Fibroblast of skin of right quadriceps (primary cell): ENCODE data around the gene REXO1.
A peak's percentile ranks its signal among the peaks of the same experiment; 100 is the strongest.
"Not testable (repeated sequence)": the region's sequence is repeated elsewhere in the genome, so short reads cannot be mapped to it uniquely, and the experiment has no call there.

ENCODE experiments used
- DNase-seq: peaks from one replicate; pipeline ENCODE4 v3.0.0-alpha.2; 2013

REXO1 gene

DNA sequence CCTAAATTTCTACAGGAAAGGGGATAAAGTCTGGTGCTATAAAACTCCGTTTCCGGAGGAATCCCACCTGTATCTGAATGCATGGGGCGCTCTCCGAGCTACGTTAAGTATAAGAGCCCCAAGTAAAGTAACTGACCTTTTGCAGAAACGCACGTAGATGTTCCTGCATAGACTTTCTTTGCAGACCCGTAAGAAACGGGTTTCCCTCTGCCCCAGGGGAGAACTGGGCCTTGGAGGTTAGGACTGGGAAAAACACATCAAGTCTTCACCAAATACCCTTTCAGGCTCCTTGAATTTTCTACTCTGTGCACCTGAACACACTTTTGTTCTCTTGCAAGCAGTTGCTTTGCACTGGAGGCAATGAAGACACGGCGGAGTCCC lies 27.0 kb upstream of the REXO1 start:
- DNase-seq: not testable (repeated sequence)

DNA sequence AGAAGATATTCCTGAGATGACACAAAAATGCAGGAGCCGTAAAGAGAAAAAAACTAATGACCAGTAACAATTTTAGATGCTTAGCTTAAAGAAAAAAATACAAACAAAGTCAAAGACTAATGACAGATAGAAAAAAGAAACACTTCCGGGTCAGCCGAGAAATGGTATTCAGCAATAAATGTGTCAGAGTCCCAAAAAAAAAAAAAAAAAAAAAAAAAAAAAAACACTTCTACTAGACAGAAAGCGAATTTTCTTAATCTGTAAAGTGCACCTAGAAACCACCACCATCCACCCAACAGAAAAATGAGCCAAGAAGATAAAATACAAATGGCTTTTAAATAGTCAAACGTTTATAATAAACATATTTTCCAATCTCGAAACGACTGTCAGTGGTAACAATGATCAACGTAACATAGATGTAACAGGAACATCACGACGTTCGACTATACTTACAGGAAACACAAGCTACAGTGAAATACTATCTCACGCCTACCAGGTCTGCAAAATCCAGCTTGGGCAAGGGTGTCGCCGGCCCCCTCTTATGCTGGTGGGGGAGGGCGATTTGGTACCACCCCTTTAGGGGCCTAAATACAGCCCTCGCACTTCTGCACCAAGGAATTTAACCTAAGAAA lies 26.4 kb upstream of the REXO1 start:
- no peak for DNase-seq

DNA sequence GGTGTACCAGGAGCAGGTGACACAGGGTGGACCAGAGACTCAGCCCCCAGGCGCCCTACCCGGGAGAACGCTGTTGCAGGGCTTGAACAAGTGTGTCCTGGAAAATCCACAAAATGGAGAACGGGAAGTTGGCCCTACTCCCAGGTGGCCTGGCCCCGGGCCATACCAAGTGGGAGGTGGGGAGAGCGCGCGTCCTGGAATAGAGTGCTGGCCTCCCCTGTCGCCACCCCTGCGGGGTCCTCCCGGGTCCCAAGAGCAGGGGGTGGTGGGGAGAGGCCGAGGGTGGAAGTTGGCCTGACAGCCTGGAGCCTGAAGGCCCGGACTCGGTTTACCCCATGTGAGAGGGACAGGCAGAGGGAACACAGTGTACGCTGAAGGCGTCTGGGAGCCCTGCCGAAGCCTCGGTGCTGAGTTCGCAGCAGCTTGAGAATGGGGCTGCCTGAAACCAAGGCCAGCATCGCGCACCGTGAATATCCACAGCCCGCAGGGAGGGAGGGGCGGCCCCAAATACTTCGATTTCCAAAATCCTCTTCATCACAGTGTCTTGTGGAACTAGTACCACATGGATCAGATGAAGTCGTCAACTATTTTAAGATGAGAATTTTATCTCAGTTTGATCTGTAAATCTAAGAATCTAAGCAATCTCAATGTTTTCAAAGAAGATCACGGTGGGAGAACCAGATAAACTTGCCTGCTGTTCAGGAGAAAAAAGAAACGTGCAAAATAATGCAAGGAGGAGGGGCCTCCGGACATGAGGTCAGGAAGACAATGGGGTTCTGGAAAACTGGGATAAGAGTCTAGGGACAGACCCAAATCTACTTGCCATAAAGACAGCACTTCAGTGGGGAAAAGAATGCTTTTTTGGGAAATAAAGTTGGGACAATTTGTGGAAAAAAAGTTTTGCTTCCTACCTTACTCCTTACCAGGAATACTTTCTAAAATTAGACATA lies 25.5 kb upstream of the REXO1 start:
- DNase-seq: no peak

DNA sequence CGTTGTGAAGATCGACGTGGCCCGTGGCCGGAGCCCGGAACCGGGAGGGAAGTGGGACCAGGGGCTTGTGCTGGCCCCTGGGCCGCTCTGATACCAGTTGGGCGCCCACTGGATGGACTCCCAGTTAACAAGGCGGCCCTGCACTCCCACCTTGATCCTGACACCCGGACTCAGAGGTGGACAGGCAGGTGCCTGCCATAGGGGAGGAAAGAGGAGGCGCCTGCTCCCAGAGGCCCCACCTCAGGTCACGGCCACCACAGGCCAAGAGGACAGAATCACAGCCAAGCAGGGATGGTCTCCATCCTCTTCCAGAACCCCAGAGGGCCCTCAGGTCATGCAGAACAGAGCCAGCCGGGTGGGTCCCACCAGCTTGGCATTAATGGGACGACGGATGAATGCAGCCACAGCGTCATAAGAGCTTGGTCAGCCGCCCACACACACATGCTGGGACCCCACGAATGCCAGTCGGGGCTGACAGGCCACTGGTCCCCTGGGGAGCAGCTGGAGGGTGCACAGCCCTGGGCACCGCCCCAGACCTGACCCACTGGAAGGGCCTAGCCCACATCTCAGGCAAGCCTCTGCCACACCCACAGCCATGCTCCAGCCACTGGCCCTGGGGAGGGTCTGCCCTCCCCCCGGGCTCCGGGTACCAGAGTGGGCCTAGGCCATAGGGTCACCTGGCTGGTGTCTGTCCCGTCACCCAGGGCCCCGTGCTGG lies 24.7 kb upstream of the REXO1 start:
- DNase-seq: no peak

DNA sequence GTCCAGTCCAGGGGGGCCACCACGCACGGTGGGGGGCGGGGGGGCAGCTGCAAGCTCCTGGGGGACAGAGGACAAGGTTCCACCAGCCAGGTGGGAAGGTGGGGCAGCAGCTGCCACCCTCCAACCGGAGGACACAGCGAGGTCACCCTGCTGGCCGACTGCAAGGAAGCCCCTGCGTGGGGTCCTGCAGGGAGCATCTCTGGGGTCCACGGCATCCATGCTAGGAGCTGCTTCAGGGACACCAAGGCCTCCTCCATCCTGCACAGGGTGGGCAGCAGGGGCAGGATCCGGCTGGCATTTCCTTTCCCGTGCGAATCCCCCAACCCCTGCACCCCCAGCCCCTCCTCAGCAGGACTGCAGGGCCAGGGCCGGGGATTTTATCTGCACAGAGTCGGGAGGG lies 23.3 kb upstream of the REXO1 start:
- DNase-seq: no peak

DNA sequence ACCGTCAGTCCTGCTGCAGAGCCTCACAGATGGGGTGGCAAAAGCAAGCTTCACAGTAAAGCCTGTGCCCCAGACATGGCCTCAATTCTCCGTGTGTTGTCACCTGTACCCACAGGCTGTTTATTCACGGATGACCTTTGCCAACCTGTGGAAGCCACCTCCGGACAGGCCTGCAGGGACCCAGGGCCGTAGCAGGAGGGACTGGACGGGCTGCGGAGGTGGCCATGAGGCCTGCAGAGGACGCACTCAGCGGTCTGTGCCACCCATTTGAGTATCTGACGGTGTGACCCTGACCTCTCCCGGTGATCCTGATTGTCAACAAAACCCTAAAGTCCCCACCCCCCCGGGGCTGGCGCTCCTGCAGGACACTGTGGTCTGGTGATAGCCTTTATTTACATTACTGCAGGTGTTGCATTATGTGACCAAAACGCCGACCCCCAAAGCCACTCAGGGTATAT lies 22.9 kb upstream of the REXO1 start:
- no peak for DNase-seq

DNA sequence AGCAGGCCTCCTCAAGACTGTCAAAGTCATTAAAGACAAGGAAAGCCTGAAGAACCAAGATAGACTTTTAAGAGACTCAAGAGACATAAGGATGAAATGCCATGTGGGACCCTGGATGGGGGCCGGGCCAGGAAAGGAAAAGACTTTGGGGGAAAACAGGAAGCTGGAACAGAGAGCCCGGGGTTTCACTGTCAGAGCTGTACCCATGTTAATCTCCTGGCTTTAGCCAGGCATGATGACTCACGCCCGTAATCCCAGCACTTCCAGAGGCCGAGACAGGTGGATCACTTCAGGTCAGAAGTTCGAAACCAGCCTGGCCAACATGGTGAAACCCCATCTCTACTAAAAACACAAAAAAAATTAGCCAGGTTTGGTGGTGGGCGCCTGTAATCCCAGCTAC lies 20.7 kb upstream of the REXO1 start:
- no peak for DNase-seq

DNA sequence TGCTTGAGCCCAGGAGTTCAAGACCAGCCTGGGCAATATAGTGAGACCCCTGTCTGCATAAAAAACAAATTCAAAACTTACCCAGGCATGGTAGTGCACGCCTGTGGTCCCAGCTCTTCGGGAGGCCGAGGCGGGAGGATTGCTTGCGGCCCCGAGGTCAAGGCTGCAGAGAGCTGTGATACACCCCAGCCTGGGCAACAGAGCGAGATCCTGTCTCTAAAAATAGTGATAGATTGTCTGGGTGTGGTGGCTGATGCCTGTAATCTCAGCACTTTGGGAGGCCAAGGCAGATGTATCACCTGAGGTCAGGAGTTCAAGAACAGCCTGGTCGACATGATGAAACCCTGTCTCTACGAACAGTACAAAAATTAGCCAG lies 19.1 kb upstream of the REXO1 start:
- DNase-seq: no peak

DNA sequence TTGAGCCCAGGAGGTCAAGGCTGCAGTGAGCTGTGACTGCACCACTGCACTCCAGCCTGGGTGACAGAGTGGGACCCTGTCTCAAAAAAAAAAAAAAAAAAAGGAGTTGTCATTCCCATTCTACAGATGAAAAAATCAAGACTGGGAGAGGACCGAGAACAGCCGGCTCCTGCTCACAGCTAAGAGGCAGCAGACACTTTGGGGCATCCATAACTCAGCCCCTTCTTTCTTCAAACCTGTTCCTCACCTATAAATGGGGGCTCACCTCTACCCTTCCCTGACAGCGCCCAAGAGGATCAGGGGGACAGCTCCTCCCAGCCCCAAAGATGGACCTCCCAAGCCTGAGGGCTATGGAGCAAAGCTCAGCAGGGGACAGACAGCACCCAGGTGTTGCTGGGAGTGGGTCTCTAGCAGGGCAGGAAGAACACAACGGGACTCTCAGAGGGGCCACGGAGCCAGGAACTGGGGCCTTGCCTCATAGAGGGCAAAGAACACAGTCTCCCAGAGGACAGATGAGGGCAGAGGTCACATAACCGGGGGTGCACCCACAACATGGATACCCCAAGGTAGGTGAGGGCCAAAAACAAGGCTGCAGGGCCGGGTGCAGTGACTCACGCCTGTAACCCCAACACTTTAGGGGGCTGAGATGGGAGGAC lies 18.5 kb upstream of the REXO1 start:
- DNase-seq: no peak

DNA sequence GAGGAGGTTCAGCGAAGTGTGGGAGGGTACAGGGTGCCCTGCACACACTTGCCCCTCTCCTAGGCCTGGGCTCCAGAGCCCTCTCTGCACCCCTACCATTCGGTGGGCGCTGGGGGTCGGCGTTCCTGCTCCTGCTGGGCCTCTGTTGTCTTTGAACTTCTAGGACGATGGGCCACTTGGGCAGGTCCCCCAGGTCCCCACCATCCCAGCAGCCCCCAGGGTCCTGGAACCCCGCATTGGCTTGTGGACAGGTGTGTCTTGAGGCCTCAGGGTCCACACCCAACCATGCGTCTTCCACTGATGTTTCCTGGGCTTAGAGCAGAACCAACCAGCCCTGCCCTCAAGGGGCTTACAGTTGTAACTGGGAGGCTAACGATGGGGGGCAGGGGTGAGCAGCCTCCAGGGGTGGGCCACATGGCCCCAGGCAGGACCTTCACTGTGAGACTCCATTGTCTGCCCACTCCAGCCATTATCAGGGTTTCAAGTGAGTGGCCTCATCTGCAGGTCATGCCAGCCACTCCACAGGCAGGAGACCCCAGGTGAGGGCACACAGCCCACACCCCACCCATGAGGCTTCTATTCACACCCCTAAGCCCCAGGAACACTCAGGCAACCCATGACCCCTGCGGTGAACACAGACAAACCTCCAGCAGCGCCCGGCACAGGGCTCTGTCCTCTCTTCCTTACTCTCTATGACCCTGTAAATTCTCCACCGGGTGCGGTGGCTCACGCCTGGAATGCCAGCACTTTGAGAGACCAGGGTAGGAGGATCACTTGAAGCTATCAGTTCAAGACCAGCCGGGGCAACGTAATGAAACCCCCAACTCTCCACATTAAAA lies 17.1 kb upstream of the REXO1 start:
- DNase-seq: no peak

DNA sequence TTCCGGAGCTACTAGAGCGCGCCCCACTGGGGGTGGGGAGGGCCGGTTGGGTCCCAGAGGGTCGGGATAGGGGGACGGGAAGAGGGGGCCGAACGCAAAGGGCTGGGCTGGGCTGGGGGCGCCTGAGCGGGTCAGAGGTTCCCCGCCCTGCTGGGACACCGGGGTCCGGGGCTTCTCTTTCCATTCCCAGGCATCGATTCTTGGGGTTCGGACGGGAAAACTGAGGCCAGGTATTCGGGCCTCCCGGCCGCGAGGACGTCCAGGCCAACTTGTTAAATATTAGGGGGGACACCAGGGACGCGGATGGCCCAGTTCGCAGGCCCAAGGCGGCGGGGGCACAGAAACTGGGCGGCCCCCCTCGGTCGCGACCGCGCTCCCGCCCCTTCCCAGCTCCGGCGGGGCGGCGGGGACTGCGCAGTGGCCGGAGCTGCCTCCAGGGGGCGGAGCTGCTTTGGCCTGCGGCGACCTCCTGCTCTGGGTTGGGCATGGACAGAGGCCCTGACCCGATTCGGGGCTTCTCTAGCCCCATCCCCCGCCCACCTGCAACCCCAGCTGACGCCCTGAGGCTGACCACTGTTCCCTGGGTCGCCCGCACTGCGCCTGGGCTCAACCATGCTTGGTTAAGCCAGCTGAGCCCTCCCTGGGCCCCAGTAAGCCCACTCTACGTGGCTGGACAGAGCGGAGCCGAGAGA lies 16.3 kb upstream of the REXO1 start:
- peak; percentile 42 for DNase-seq

DNA sequence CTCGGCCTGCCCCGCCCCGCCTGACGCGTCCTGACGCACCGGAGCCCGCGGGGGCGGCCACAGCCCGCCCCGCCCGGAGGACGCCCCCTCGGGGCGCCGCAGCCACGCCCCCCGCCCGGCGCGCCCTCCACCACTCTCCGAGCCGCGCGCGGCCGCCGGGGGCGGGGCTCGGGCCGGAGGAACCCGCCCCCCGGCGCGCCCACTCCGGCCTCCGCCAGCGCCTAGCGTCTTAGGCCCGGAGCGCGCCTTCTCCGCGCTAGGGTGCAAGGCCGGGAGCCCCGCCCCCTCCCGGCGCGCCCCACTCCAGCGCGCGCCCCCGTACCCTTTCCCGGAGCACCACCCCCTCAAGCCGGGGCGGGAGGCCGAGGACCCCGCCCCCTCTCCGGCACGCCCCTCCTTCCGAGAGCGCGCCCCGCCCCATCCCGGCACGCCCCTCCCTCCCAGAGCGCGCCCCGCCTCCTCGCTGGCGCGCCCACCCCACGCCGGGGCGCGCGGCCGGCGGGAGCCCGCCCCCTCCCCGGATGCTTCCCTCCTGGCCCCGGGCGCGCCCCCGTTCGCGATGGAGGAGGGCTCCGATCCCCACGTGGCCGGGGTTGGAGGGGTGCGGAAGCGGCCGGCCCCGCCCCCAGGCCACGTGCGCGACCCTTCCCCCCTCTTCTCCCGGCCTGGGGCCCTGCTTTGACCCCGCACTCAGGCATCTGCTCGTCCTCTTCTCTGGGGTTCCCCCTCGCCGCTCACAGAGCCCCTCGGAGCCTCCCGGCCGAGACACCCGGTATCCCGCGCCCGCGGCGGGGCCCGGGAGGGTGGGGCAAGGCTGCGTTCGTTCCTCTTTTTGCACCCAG lies 15.6 kb upstream of the REXO1 start:
- peak; percentile 96 for DNase-seq

DNA sequence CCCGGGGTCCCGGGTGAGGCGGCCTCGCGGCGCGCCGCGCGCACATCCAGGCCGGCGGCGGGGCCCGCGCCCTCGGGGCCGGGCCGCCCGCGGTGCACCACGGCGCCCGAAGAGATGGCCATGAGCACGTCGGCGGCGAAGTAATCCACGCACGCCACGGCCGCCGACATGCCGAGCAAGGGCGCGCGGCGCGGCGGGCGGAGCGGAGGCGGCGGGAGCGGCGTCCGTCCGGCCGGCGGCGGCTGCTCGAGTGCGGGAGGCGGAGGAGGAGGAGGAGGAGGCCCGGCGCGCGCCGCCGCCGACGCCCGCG lies 15.0 kb upstream of the REXO1 start, which contains the start of gene KLF16:
TSS of gene KLF16 (minus strand) at position 252 of the 310 bp plus-strand sequence. CDS start at position 170, 82 bp downstream.
- DNase-seq: no peak

DNA sequence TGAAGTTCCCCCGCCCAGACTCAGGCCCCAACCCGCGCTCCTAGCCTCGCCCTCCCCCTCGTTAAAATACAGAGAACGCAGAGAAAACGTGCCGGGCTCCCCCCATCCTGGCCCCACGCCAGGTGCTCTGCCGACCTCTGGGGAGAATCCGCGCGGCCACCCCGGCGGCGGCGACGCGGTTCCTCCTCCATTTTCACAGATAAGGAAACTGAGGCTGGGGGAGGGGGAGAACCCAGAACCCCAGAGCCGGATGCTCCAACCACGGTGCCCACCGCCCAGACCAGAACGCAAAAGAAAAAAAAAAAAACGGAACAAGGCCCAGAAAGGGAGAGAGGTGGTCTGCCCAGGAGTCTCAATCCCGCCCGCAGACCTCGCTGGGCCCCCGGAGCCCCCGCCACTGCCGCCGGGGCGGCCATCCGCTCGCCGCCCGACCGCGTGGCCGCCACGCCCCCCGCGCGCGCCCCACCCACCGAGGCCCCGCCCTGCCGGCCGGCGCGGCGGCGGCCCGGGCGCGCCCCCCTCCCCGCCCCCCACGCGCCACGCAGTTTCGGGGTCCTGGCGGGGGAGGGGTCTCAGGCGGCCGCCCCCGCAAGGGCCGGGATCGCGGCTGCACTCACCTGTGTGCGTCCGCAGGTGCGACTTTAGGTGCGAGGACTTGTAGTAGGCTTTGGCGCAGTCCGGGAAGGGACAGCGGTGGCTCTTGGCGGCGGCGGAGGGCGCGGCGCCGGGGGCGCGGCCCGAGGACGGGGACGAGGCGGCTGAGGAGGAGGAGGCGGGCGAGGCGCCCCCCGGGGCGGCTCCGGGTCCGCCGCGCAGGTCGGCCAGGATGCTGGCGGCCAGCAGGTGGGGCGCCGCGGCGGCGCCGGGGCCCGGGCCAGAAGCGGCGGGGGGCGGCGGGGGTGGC lies 14.4 kb upstream of the REXO1 start:
- no peak for DNase-seq

DNA sequence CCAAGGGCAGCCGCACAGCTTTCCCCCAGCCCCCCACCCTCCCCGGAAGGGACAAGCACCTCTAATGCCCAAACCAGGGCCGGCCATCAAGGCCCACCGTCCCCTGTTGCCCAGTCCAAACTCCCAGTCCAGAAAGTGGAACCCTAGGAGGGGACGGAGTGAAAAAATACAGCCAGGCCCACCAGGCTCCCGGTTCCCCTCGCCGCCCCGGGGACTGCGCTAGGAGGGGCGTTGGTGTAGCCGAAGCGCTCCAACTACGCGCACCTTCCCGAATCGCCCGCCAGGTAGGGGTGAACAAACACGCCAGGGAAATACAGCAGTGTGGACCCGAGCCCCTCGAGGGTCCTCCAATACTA lies 13.8 kb upstream of the REXO1 start:
- DNase-seq: no peak

DNA sequence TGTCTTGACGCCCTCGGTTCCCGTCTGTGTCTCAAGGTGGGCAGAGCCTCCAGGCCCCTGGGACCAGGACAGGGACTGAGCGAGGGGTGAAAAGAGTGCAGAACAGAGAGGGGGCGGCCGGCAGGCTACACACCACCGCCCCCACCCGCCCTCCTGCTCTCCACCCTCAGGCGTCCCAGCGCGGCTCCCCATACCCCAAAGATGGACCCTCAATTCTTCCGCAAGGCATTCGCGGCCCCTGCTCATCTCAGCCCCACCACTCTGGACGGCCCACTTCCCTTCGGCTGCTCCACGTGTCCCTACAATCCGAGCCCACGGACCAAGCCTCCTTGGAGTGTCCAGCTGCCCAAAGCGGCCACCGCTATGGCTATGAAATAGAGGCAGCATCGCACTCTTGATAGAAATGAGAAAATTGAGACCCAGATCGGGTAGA lies 13.3 kb upstream of the REXO1 start:
- no peak for DNase-seq

DNA sequence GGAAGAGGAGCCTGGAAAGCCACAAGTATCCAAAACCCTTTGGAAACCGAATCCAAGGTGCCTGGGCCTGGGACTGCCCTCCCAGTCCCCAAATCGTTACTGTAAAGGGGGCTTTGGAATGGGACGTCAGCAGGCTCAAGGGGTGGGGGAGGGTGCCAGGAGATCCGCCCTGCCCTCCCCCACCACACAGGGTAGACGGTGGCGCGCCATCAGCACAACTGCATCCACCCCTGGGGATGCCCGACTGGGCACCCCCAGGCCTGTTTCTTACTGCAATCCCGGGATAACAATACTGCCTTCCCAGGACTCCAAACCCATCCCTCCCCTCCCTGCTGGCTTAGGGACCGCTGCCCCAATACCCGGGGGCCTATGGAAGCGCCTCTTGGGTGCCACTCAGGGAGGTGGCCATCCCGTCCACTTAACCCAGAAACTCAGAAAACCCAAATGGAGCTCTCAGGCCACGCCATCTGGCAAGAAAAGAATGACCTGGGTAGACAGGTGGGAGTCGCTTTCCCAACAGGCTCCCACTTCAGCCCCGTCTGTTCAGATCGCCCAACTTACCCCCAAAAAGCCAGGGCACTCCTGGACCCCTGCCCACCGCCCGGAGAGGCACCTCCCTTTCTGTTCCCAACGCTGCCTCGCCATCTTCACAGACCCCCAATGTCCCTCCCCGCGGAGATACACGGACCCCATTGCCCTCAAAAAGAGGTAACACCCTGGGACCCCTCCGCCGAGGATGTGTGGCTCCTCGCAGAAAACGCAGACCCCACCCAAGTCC lies 12.7 kb upstream of the REXO1 start:
- DNase-seq: no peak

DNA sequence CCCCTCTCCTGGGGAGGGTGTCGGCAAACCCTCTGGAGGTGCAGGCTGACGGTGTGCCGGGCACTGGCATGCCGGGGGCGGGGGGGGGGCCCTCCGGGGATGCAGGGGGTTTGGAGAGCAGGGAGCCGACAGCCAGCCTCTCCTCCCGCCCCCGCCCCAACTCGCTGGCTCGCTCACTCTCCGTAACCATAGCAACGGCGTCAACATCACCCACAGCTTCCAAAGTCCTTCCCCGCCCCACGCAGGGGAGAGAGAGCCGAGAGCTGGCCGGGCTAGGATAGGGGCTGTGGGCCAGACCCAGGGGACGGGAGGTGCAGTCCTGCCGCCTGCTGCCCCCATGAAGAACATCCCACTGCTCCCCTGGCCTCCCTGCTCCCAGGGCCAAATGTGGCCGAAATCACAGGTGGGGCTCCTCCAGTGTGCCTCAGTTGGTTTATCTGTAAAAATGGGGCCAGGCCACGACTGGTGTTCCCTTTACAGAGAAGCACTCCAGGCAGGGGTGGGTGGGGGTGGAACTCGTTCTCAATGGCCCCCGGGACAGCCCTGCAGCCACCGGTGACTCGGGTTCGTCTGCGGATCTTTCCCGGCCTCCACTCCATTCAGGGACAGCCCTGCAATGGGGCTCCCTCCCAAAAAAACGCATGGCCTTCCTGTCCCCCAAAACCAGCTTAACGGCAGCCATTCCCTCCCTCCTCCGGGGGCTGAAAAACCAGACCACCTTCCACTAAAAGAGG lies 11.9 kb upstream of the REXO1 start:
- DNase-seq: peak; percentile 76
